ENCODE measurements around the gene KLHDC10.
"Not testable (repeated sequence)": the region's sequence is repeated elsewhere in the genome, so short reads cannot be mapped to it uniquely, and the experiment has no call there.

KLHDC10 gene

GRCh38 chr7:130069978-130070860 is at the start of gene KLHDC10:
TSS of gene KLHDC10 (plus strand) at chr7:130070534. CDS start at chr7:130070644, 110 bp downstream.
- H3K36me3 ChIP-seq (ENCODE audit: insufficient read depth, low read length) = no peaks in the 10 kb centered on the region
- no peaks in the 10 kb centered on the region for H3K9me3 ChIP-seq (ENCODE audit: control insufficient read depth, insufficient read depth, low read length)
- no peaks in the 10 kb centered on the region for H3K4me1 ChIP-seq (ENCODE audit: insufficient read depth, low read length)
- peak within 1 kb of the TSS; percentile 94 for H3K9ac ChIP-seq (ENCODE audit: low read depth, low read length)

GRCh38 chr7:130021105-130021834 is 49.1 kb upstream of the KLHDC10 start:
- no peaks in the 10 kb centered on the region for H3K9me3 ChIP-seq (ENCODE audit: control insufficient read depth, insufficient read depth, low read length)
- no peak overlapping the region for H3K9ac ChIP-seq (ENCODE audit: low read depth, low read length)
- peaks cover 11% of the 10 kb centered on the region for H3K36me3 ChIP-seq (ENCODE audit: insufficient read depth, low read length)
- no peaks in the 10 kb centered on the region for H3K4me1 ChIP-seq (ENCODE audit: insufficient read depth, low read length)

- Histone ChIP-seq H3K36me3 (ENCODE audit: insufficient read depth, low read length) (peaks cover 12% of the 10 kb centered on the region), H3K9me3 (ENCODE audit: control insufficient read depth, insufficient read depth, low read length) (no peaks in the 10 kb centered on the region), H3K4me1 (ENCODE audit: insufficient read depth, low read length) (no peaks in the 10 kb centered on the region), H3K9ac (ENCODE audit: low read depth, low read length) (no peak overlapping the region)
Observed at GRCh38 chr7:130022115-130022514, 48.2 kb upstream of the KLHDC10 start.

- H3K9me3 ChIP-seq (ENCODE audit: control insufficient read depth, insufficient read depth, low read length) = no peaks in the 10 kb centered on the region
- peaks cover 12% of the 10 kb centered on the region for H3K36me3 ChIP-seq (ENCODE audit: insufficient read depth, low read length)
- H3K4me1 ChIP-seq (ENCODE audit: insufficient read depth, low read length) = no peaks in the 10 kb centered on the region
- H3K9ac ChIP-seq (ENCODE audit: low read depth, low read length) = no peak overlapping the region
Observed at GRCh38 chr7:130022623-130023175, 47.6 kb upstream of the KLHDC10 start.

GRCh38 chr7:130024390-130024789 is 45.9 kb upstream of the KLHDC10 start:
- Histone ChIP-seq H3K9me3 (ENCODE audit: control insufficient read depth, insufficient read depth, low read length) (no peaks in the 10 kb centered on the region), H3K9ac (ENCODE audit: low read depth, low read length) (no peak overlapping the region), H3K4me1 (ENCODE audit: insufficient read depth, low read length) (no peaks in the 10 kb centered on the region), H3K36me3 (ENCODE audit: insufficient read depth, low read length) (peaks cover 12% of the 10 kb centered on the region)

- H3K4me1 ChIP-seq (ENCODE audit: insufficient read depth, low read length) = no peaks in the 10 kb centered on the region
- no peaks in the 10 kb centered on the region for H3K9me3 ChIP-seq (ENCODE audit: control insufficient read depth, insufficient read depth, low read length)
- H3K36me3 ChIP-seq (ENCODE audit: insufficient read depth, low read length) = peaks cover 7% of the 10 kb centered on the region; the same call in 1 of the 2 replicates
- H3K9ac ChIP-seq (ENCODE audit: low read depth, low read length) = no peak overlapping the region
Observed at GRCh38 chr7:130032698-130033097, 37.6 kb upstream of the KLHDC10 start.

- peaks cover 24% of the 10 kb centered on the region; the same call in 1 of the 2 replicates for H3K36me3 ChIP-seq (ENCODE audit: insufficient read depth, low read length)
- no peaks in the 10 kb centered on the region for H3K9me3 ChIP-seq (ENCODE audit: control insufficient read depth, insufficient read depth, low read length)
- H3K4me1 ChIP-seq (ENCODE audit: insufficient read depth, low read length) = no peaks in the 10 kb centered on the region
- H3K9ac ChIP-seq (ENCODE audit: low read depth, low read length) = no peak overlapping the region
Observed at GRCh38 chr7:130037703-130038102, 32.6 kb upstream of the KLHDC10 start.

GRCh38 chr7:130040576-130040975 is 29.8 kb upstream of the KLHDC10 start:
- H3K9me3 ChIP-seq (ENCODE audit: control insufficient read depth, insufficient read depth, low read length) = no peaks in the 10 kb centered on the region
- H3K36me3 ChIP-seq (ENCODE audit: insufficient read depth, low read length) = peaks cover 26% of the 10 kb centered on the region; the same call in 1 of the 2 replicates
- H3K4me1 ChIP-seq (ENCODE audit: insufficient read depth, low read length) = no peaks in the 10 kb centered on the region
- no peak overlapping the region for H3K9ac ChIP-seq (ENCODE audit: low read depth, low read length)

- Histone ChIP-seq H3K9ac (ENCODE audit: low read depth, low read length) (no peak overlapping the region), H3K9me3 (ENCODE audit: control insufficient read depth, insufficient read depth, low read length) (no peaks in the 10 kb centered on the region), H3K4me1 (ENCODE audit: insufficient read depth, low read length) (no peaks in the 10 kb centered on the region), H3K36me3 (ENCODE audit: insufficient read depth, low read length) (peaks cover 6% of the 10 kb centered on the region; the same call in 1 of the 2 replicates)
Observed at GRCh38 chr7:130047831-130048230, 22.5 kb upstream of the KLHDC10 start.

- H3K4me1 ChIP-seq (ENCODE audit: insufficient read depth, low read length) = no peaks in the 10 kb centered on the region
- H3K36me3 ChIP-seq (ENCODE audit: insufficient read depth, low read length) = peaks cover 6% of the 10 kb centered on the region; the same call in 1 of the 2 replicates
- no peaks in the 10 kb centered on the region for H3K9me3 ChIP-seq (ENCODE audit: control insufficient read depth, insufficient read depth, low read length)
- no peak overlapping the region for H3K9ac ChIP-seq (ENCODE audit: low read depth, low read length)
Observed at GRCh38 chr7:130048906-130049305, 21.4 kb upstream of the KLHDC10 start.

GRCh38 chr7:130052250-130052649 is 18.1 kb upstream of the KLHDC10 start:
- not testable (repeated sequence) for H3K4me1 ChIP-seq (ENCODE audit: insufficient read depth, low read length); H3K9me3 ChIP-seq (ENCODE audit: control insufficient read depth, insufficient read depth, low read length); H3K9ac ChIP-seq (ENCODE audit: low read depth, low read length); H3K36me3 ChIP-seq (ENCODE audit: insufficient read depth, low read length)

- not testable (repeated sequence) for H3K4me1 ChIP-seq (ENCODE audit: insufficient read depth, low read length); H3K36me3 ChIP-seq (ENCODE audit: insufficient read depth, low read length); H3K9ac ChIP-seq (ENCODE audit: low read depth, low read length); H3K9me3 ChIP-seq (ENCODE audit: control insufficient read depth, insufficient read depth, low read length)
Observed at GRCh38 chr7:130055198-130055597, 15.1 kb upstream of the KLHDC10 start.

GRCh38 chr7:130062246-130062645 is 8.1 kb upstream of the KLHDC10 start:
- Histone ChIP-seq H3K9ac (ENCODE audit: low read depth, low read length) (no peak overlapping the region), H3K36me3 (ENCODE audit: insufficient read depth, low read length) (no peaks in the 10 kb centered on the region), H3K9me3 (ENCODE audit: control insufficient read depth, insufficient read depth, low read length) (no peaks in the 10 kb centered on the region), H3K4me1 (ENCODE audit: insufficient read depth, low read length) (peaks cover 8% of the 10 kb centered on the region; the same call in 1 of the 2 replicates)

- Histone ChIP-seq H3K9ac (ENCODE audit: low read depth, low read length) (no peak overlapping the region), H3K9me3 (ENCODE audit: control insufficient read depth, insufficient read depth, low read length) (no peaks in the 10 kb centered on the region), H3K36me3 (ENCODE audit: insufficient read depth, low read length) (no peaks in the 10 kb centered on the region), H3K4me1 (ENCODE audit: insufficient read depth, low read length) (peaks cover 8% of the 10 kb centered on the region; the same call in 1 of the 2 replicates)
Observed at GRCh38 chr7:130063036-130063435, 7.3 kb upstream of the KLHDC10 start.

Data from ES-I3 (cell line).